ENCODE data around the gene PTGFRN. TPM values are rescaled to one million over a fixed set of nuclear protein-coding genes. Genes with fewer than 3 reads are reported as not detected.
"Not testable (repeated sequence)": the region's sequence is repeated elsewhere in the genome, so short reads cannot be mapped to it uniquely, and the experiment has no call there.

The PTGFRN gene
- total RNA-seq, 2 donors from 2014 or later = 37.1 to 70.7 TPM

GRCh38 chr1:116938216-116938615, 28.5 kb downstream of the PTGFRN start:
- no peaks in the 10 kb centered on the region for H3K4me1 ChIP-seq (replicated peaks)
- H3K27ac ChIP-seq = no peak overlapping the region
- H3K36me3 ChIP-seq = no peaks in the 10 kb centered on the region
- no peak for TF ChIP-seq POLR2AphosphoS5 (IDR thresholded peaks at IDR 0.05)
- TF ChIP-seq, protein P1, sequence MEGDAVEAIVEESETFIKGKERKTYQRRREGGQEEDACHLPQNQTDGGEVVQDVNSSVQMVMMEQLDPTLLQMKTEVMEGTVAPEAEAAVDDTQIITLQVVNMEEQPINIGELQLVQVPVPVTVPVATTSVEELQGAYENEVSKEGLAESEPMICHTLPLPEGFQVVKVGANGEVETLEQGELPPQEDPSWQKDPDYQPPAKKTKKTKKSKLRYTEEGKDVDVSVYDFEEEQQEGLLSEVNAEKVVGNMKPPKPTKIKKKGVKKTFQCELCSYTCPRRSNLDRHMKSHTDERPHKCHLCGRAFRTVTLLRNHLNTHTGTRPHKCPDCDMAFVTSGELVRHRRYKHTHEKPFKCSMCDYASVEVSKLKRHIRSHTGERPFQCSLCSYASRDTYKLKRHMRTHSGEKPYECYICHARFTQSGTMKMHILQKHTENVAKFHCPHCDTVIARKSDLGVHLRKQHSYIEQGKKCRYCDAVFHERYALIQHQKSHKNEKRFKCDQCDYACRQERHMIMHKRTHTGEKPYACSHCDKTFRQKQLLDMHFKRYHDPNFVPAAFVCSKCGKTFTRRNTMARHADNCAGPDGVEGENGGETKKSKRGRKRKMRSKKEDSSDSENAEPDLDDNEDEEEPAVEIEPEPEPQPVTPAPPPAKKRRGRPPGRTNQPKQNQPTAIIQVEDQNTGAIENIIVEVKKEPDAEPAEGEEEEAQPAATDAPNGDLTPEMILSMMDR (IDR thresholded peaks at IDR 0.05) = no peak
- TF ChIP-seq POLR2A (IDR thresholded peaks at IDR 0.05) = no peak
- DNase-seq (ENCODE audit: low spot score) = no peak
- 97% methylated on average over 11 of the region's 11 CpGs for WGBS
- no peak overlapping the region for H3K4me3 ChIP-seq
- no peaks in the 10 kb centered on the region for H3K9me3 ChIP-seq
- no peaks in the 10 kb centered on the region for H3K27me3 ChIP-seq (replicated peaks; ENCODE audit: insufficient read depth)
- intact Hi-C loops (cut with DNase I) = no loop called here

GRCh38 chr1:116939780-116940543, 30.2 kb downstream of the PTGFRN start:
- H3K36me3 ChIP-seq; DNase-seq (ENCODE audit: low spot score); H3K9me3 ChIP-seq; intact Hi-C loops (cut with DNase I); H3K27me3 ChIP-seq (replicated peaks; ENCODE audit: insufficient read depth); H3K4me1 ChIP-seq (replicated peaks); H3K27ac ChIP-seq; H3K4me3 ChIP-seq: not testable (repeated sequence)
- 71% methylated on average over 6 of the region's 6 CpGs for WGBS

DNA sequence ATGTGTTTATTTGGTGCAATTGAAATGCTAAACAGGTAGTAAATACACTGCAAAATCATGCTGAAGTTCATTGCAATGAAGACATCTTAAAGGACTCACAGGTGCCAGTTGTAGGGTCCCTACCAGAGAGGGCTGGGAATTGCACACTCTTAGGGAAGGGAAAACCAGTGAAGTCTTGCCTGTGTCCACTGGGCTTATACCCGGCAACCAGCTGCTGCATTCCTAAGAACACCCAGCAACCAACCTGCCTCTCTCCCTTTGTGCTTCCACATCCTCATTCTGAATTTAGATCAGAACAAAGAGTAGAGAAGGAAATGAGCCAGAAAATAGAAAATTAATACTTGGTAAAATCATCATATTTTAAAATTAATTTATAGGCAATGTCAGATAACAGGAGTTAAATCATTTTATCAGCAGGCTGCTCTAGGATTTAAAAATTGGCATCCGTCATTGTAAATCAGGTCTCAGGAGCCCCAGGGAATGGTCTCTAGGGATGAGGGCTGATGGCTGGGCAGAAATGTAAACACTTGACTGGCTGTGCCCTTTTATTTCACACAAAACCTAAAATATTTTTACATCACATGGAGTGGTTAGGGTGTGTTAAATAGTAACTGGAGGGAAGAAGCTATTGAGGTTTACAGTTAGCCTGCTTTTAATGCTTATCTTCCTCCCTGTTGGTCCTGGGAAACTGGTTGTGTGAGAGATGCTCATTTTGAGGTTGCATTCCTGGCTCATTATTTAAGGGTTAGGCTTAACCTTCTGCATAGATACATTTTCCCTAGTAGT, 31.3 kb downstream of the PTGFRN start:
- intact Hi-C loops (cut with DNase I) = no loop called here
- H3K36me3 ChIP-seq = no peaks in the 10 kb centered on the region
- no peaks in the 10 kb centered on the region for H3K27me3 ChIP-seq (replicated peaks; ENCODE audit: insufficient read depth)
- DNase-seq (ENCODE audit: low spot score) = no peak
- H3K27ac ChIP-seq = no peak overlapping the region
- WGBS = 74% methylated on average over 2 of the region's 2 CpGs
- TF ChIP-seq POLR2A (IDR thresholded peaks at IDR 0.05) (no peak), POLR2AphosphoS5 (IDR thresholded peaks at IDR 0.05) (no peak)
- TF ChIP-seq, protein P1 (IDR thresholded peaks at IDR 0.05) = no peak
- no peaks in the 10 kb centered on the region for H3K4me1 ChIP-seq (replicated peaks)
- no peak overlapping the region for H3K4me3 ChIP-seq
- H3K9me3 ChIP-seq = no peaks in the 10 kb centered on the region

GRCh38 chr1:116941670-116942069, 32.0 kb downstream of the PTGFRN start:
- H3K36me3 ChIP-seq = no peaks in the 10 kb centered on the region
- H3K27me3 ChIP-seq (replicated peaks; ENCODE audit: insufficient read depth) = no peaks in the 10 kb centered on the region
- no peaks in the 10 kb centered on the region for H3K4me1 ChIP-seq (replicated peaks)
- H3K9me3 ChIP-seq = no peaks in the 10 kb centered on the region
- DNase-seq (ENCODE audit: low spot score) = no peak
- no peak overlapping the region for H3K4me3 ChIP-seq
- 86% methylated on average over 13 of the region's 13 CpGs for WGBS
- no peak overlapping the region for H3K27ac ChIP-seq
- intact Hi-C loops (cut with DNase I) = no loop called here
- TF ChIP-seq, protein P1 (IDR thresholded peaks at IDR 0.05) = no peak
- TF ChIP-seq POLR2A (IDR thresholded peaks at IDR 0.05) (no peak), POLR2AphosphoS5 (IDR thresholded peaks at IDR 0.05) (no peak)

DNA sequence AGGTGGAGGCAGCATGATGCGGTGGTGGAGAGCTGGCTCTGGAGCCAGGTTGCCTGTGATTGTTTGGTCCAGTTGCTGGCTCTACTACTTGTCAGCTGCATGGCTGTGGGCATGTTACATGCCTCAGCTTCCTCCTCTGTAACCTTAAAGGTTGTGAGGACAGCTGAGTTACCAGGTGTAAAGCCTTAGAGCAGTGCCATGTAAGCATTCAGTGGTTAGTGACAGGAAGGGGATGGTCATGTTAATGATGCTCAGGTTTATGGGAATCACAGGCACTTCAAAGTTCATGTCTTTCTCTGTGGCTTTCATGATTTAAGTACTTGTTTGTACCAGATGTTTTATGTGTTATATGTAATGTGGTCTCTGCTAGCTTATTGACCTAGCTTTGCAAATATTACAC, 32.6 kb downstream of the PTGFRN start:
- H3K4me1 ChIP-seq (replicated peaks) = no peaks in the 10 kb centered on the region
- intact Hi-C loops (cut with DNase I) = no loop called here
- no peak for DNase-seq (ENCODE audit: low spot score)
- H3K27me3 ChIP-seq (replicated peaks; ENCODE audit: insufficient read depth) = no peaks in the 10 kb centered on the region
- WGBS = 93% methylated on average over 1 of the region's 1 CpG
- no peaks in the 10 kb centered on the region for H3K9me3 ChIP-seq
- no peaks in the 10 kb centered on the region for H3K36me3 ChIP-seq
- no peak overlapping the region for H3K4me3 ChIP-seq
- TF ChIP-seq, protein P1 (IDR thresholded peaks at IDR 0.05) = no peak
- TF ChIP-seq POLR2A (IDR thresholded peaks at IDR 0.05) (no peak), POLR2AphosphoS5 (IDR thresholded peaks at IDR 0.05) (no peak)
- no peak overlapping the region for H3K27ac ChIP-seq
